NT2/D1 (cell line): ENCODE data around the gene ANG.
"Not testable (repeated sequence)": the region's sequence is repeated elsewhere in the genome, so short reads cannot be mapped to it uniquely, and the experiment has no call there.

Experiments used
- SUZ12 ChIP-seq: IDR thresholded peaks from 2 replicates; pipeline ENCODE4 v1.6.1; 2011; ENCODE audit not compliant: insufficient read length, insufficient read depth; ENCODE audit errors: extremely low read depth
- YY1 ChIP-seq: IDR thresholded peaks from 2 replicates; pipeline ENCODE4 v1.6.1; 2011; ENCODE audit not compliant: insufficient read length, insufficient read depth
- ZNF274 ChIP-seq: IDR thresholded peaks from 2 replicates; pipeline ENCODE4 v1.6.1; 2011; ENCODE audit warnings: mild to moderate bottlenecking, low read depth, low read length

DNA sequence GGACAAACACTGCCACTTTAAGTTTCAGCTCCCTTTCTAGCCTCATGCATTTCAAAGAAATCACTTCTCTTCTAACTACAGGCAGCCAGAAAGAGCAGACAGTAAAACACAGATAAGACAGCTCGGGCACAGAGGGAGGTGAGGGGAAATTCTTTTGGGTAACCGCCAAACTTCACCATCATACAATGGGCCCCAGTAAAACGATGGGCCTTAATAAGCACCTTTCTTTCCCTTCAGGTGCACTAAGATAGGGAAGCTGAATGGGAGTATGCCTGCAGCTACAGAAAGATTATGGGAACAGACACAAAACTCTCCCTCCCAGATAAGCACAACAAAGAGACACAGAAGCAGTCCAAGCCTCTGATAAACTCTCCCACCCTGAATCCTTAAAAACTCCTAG is 45.8 kb upstream of the ANG start:
- TF ChIP-seq YY1, ZNF274, SUZ12: not testable (repeated sequence)
